Brain microvascular endothelial cell (primary cell): ENCODE measurements around the gene ETFA.

Source experiments
- DNase-seq: peaks from one replicate; pipeline ENCODE4 v3.0.0-alpha.2; 2020
- H3K27ac ChIP-seq: fragments of 250-450 bp; sonication (Bioruptor Pico); 2 replicates; pipeline ENCODE4 v1.5.1; 2020; ENCODE audit warnings: mild to moderate bottlenecking, moderate library complexity
- H3K27me3 ChIP-seq: fragments of 250-450 bp; sonication (Bioruptor Pico); replicated peaks from 2 replicates; pipeline ENCODE4 v1.5.1; 2020; ENCODE audit warnings: mild to moderate bottlenecking
- H3K36me3 ChIP-seq: fragments of 250-450 bp; sonication (Bioruptor Pico); replicated peaks from 2 replicates; pipeline ENCODE4 v1.5.1; 2020; ENCODE audit warnings: mild to moderate bottlenecking
- H3K4me3 ChIP-seq: 2 replicates; pipeline ENCODE4 v1.5.1; 2011; ENCODE audit warnings: low read depth, mild to moderate bottlenecking, control low read depth, low read length, moderate library complexity
- in situ Hi-C: cut with HindIII; loops from 2 replicates; pipeline ENCODE4 v1.10.0; 2017; ENCODE audit warnings: low sequenced_read_pairs, low pct_ligation_motif_present
- TF ChIP-seq, protein P1 (sequence below): IDR thresholded peaks from 2 replicates; pipeline ENCODE4 v1.5.1; 2011; ENCODE audit warnings: low read depth, mild to moderate bottlenecking, moderate library complexity, low read length, control low read depth, inconsistent platforms; ENCODE audit errors: missing control alignments

ETFA gene

DNA sequence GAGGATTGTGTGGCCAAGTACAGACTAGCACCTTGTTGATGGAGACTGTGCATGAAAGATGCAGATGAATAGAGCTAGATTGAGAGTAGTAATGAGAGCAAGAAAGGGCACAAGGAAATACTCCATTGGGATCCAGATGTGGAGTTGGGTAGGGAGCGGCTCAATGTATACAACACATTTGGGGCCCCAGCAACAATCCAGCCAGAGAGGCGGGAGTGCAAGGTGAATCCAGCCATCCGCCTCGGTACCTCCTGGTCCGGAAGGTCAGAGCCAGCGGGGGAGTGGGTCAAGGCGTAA, 34.3 kb upstream of the ETFA start:
- TF ChIP-seq, protein P1, sequence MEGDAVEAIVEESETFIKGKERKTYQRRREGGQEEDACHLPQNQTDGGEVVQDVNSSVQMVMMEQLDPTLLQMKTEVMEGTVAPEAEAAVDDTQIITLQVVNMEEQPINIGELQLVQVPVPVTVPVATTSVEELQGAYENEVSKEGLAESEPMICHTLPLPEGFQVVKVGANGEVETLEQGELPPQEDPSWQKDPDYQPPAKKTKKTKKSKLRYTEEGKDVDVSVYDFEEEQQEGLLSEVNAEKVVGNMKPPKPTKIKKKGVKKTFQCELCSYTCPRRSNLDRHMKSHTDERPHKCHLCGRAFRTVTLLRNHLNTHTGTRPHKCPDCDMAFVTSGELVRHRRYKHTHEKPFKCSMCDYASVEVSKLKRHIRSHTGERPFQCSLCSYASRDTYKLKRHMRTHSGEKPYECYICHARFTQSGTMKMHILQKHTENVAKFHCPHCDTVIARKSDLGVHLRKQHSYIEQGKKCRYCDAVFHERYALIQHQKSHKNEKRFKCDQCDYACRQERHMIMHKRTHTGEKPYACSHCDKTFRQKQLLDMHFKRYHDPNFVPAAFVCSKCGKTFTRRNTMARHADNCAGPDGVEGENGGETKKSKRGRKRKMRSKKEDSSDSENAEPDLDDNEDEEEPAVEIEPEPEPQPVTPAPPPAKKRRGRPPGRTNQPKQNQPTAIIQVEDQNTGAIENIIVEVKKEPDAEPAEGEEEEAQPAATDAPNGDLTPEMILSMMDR = no peak
- H3K27ac ChIP-seq = no peak overlapping the region
- peaks cover 74% of the 10 kb centered on the region for H3K27me3 ChIP-seq
- no peak for DNase-seq
- in situ Hi-C loops = no loop called here
- H3K4me3 ChIP-seq = no peak overlapping the region
- H3K36me3 ChIP-seq = no peaks in the 10 kb centered on the region

- Histone ChIP-seq H3K36me3 (no peaks in the 10 kb centered on the region), H3K27me3 (peaks cover 77% of the 10 kb centered on the region), H3K4me3 (no peak overlapping the region), H3K27ac (no peak overlapping the region)
- DNase-seq = no peak
- in situ Hi-C loops = no loop called here
- TF ChIP-seq, protein P1 = no peak
Measured at GRCh38 chr15:76344893-76345582, 33.8 kb upstream of the ETFA start.

- in situ Hi-C loops = no loop called here
- Histone ChIP-seq H3K27ac (no peak overlapping the region), H3K4me3 (no peak overlapping the region), H3K27me3 (peaks cover 93% of the 10 kb centered on the region), H3K36me3 (no peaks in the 10 kb centered on the region)
- no peak for DNase-seq
- TF ChIP-seq, protein P1 = no peak
Measured at GRCh38 chr15:76343313-76343996, 32.2 kb upstream of the ETFA start.

GRCh38 chr15:76342382-76343201, 31.3 kb upstream of the ETFA start:
- in situ Hi-C loops = no loop called here
- TF ChIP-seq, protein P1 = no peak
- peaks cover 97% of the 10 kb centered on the region for H3K27me3 ChIP-seq
- H3K36me3 ChIP-seq = no peaks in the 10 kb centered on the region
- no peak overlapping the region for H3K4me3 ChIP-seq
- DNase-seq = no peak
- H3K27ac ChIP-seq = no peak overlapping the region

GRCh38 chr15:76342058-76342381, 30.8 kb upstream of the ETFA start:
- DNase-seq = no peak
- no peaks in the 10 kb centered on the region for H3K36me3 ChIP-seq
- TF ChIP-seq, protein P1 = no peak
- H3K27me3 ChIP-seq = peaks cover 97% of the 10 kb centered on the region
- in situ Hi-C loops = no loop called here
- H3K4me3 ChIP-seq = no peak overlapping the region
- H3K27ac ChIP-seq = no peak overlapping the region
